Epithelial cell of esophagus (primary cell): ENCODE data around the gene CPE.

ENCODE experiments used
- DNase-seq: peaks from one replicate; pipeline ENCODE4 v3.0.0; 2010; ENCODE audit warnings: low read depth
- H3K4me3 ChIP-seq: 2 replicates; pipeline ENCODE4 v1.5.1; 2011; ENCODE audit warnings: mild to moderate bottlenecking, low read length, control low read depth
- TF ChIP-seq, protein P1 (sequence below): IDR thresholded peaks from 2 replicates; pipeline ENCODE4 v1.5.1; 2011; ENCODE audit warnings: low read depth, mild to moderate bottlenecking, low read length, control low read depth, inconsistent platforms; ENCODE audit not compliant: insufficient read depth; ENCODE audit errors: missing control alignments

CPE gene

DNA sequence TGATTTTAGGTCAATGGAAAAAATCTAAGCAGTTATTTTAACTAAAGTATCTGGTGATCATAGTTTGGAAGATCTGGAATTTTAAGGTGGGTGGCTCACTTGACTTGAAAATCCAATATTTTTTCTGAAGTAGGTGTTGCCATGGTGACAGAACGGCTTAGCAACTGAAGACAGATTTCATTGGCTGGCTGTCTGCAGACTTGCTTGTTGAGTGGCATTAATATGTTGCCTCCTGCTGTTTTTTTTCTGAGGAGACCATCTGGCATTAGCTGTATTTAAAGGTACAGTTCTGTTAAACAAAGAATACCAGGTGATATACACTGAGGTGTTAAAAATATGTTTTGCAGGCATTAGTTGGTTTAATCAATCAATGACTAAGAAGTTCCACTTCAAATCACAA is 19.8 kb downstream of the CPE start:
- TF ChIP-seq, protein P1, sequence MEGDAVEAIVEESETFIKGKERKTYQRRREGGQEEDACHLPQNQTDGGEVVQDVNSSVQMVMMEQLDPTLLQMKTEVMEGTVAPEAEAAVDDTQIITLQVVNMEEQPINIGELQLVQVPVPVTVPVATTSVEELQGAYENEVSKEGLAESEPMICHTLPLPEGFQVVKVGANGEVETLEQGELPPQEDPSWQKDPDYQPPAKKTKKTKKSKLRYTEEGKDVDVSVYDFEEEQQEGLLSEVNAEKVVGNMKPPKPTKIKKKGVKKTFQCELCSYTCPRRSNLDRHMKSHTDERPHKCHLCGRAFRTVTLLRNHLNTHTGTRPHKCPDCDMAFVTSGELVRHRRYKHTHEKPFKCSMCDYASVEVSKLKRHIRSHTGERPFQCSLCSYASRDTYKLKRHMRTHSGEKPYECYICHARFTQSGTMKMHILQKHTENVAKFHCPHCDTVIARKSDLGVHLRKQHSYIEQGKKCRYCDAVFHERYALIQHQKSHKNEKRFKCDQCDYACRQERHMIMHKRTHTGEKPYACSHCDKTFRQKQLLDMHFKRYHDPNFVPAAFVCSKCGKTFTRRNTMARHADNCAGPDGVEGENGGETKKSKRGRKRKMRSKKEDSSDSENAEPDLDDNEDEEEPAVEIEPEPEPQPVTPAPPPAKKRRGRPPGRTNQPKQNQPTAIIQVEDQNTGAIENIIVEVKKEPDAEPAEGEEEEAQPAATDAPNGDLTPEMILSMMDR: no peak
- peak; percentile 21 for DNase-seq
- no peak overlapping the region for H3K4me3 ChIP-seq

DNA sequence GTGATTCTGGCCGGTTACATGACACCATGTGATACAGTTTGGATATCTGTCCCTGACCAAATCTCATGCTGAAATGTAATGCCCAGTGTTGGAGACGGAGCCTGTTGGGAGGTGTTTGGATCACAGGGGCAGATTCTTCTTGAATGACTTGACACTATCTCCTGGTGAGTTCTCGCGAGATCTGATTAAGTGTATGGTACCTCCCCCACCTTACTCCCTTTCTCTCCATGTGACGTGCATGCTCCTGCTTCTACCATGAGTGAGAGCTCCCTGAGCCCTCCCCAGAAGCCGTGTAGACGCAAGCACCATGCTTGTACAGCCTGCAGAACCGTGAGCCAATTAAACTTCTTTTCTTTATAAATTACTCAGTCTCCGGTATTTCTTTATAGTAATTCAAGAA is 23.6 kb downstream of the CPE start:
- TF ChIP-seq, protein P1: no peak
- no peak for DNase-seq

DNA sequence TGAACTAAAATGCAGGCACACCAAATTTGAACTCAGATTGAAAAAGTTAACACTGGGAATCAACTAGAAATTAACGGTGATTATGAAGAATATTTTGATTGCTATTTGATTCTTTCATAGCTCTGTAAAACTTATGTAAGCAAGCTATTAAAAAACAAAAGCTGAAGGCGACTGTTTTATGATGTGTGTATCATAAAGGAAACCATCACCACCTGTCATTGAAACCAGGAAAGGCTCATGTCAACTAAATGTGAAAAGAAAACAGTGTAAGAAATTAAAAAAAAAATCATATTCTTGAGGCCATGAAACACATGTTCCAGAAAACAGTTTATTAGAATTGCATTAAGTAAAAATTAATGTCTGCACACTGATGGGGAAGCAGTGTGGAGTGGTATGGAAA is 24.2 kb downstream of the CPE start:
- no peak overlapping the region for H3K4me3 ChIP-seq
- DNase-seq: no peak
- TF ChIP-seq, protein P1: no peak

More for the DNA sequence above, 23.6 kb downstream of the CPE start:
- H3K4me3 ChIP-seq: no peak overlapping the region

DNA sequence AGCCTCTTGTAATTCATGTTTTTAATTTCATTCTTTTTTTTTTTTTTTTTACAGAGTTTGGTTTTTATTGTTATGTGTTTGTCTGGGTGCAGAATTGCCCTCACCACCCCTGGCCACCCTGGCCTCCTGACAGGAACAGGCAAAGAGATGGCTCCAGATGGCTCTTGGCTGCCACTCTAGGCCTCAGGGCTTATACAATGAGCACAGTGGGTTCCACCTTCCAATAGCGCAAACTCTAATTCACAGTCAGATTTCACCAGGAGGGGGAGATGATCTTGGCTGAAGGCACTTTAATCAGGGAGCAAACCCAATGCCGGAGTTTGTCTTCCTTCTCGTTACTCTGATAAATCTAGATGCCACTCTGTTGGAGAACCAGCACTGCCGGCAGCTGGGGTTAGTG is 24.8 kb downstream of the CPE start:
- no peak overlapping the region for H3K4me3 ChIP-seq
- no peak for DNase-seq
- TF ChIP-seq, protein P1: no peak

DNA sequence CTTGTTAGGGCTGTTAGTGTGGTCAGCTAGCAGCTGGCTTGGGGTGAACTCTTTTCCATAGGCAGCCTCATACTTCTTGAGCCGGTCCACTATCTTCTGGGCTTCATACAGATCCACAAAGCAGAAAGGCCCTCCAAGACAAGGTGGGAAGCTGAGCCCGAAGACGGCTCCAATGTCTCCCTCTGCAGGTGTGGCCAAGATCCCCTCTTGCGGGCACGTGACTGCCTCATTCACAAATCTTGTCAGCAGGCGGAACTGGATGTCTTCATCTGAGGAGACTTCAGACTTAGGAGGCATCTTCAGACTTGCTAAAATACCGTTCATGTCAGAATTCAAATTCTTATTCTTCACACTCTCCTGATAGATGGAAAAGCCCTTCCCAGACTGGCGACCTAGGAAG is 25.3 kb downstream of the CPE start:
- DNase-seq: no peak
- H3K4me3 ChIP-seq: no peak overlapping the region
- TF ChIP-seq, protein P1: no peak

DNA sequence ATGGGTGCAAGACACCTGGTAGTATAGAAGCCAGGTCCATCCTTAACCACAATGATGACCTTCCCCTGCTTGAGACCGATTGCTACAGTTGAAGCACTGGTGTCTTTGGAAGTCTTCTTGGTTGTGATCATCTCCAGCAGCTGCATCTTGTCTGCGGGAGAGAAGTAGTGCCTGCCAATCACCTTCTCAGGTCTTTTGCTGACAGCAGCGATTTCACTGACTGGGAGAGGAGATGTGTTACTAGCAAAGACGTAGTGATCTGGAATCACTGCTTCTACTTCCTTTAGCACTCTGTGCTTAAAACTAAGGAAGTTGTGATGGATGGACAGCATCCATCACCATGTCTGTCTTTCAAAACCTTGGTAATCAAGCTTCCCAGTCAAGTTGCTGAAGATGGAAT is 25.9 kb downstream of the CPE start:
- no peak overlapping the region for H3K4me3 ChIP-seq
- TF ChIP-seq, protein P1: no peak
- DNase-seq: no peak

DNA sequence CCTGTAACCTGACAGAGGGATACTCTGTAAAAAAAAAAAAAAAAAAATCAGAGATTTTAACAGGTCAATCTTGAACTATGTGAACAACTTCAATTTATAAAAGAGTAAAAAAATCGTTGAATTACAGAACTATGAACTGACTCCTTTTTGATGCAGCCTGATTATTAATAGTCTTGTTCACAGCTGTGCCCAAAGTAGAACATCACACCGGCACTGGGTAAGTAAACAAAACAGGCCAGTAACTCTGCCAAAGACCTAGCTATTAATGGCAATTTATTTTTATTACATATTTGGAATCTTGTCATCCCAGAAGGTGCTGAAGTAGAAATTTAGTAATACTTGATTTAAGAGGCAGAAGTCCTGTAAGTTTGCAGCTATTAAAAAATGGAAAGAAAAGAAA is 31.4 kb downstream of the CPE start:
- TF ChIP-seq, protein P1: no peak
- no peak for DNase-seq
- no peak overlapping the region for H3K4me3 ChIP-seq
